Subcutaneous abdominal adipose tissue (tissue), 5 donors: Measurements from ENCODE around the gene ELOVL4.

Source experiments
- H3K27ac ChIP-seq: one replicate; pipeline ENCODE4 v1.7.0; 2013; ENCODE audit warnings: low read depth, mild to moderate bottlenecking, inconsistent platforms, low read length, moderate library complexity
- H3K27me3 ChIP-seq, 5 donors: one replicate each; pipeline ENCODE4 v1.7.0; 2013; ENCODE audit warnings: low read length in 5 of 5, inconsistent platforms in 1 of 5; ENCODE audit not compliant: control insufficient read depth in 5 of 5, insufficient read depth in 4 of 5
- H3K36me3 ChIP-seq, 5 donors: one replicate each; pipeline ENCODE4 v1.7.0; 2013; ENCODE audit warnings: low read length in 5 of 5; ENCODE audit not compliant: control insufficient read depth in 5 of 5, insufficient read depth in 5 of 5
- H3K4me1 ChIP-seq, 5 donors: one replicate each; pipeline ENCODE4 v1.7.0; 2013; ENCODE audit warnings: low read length in 5 of 5, mild to moderate bottlenecking in 3 of 5, moderate library complexity in 1 of 5; ENCODE audit not compliant: control insufficient read depth in 5 of 5, insufficient read depth in 5 of 5
- H3K4me3 ChIP-seq, 5 donors: one replicate each; pipeline ENCODE4 v1.7.0; 2013; ENCODE audit warnings: low read length in 5 of 5, low read depth in 1 of 5
- H3K9ac ChIP-seq, 5 donors: one replicate each; pipeline ENCODE4 v1.7.0; 2013; ENCODE audit warnings: low read length in 5 of 5, mild to moderate bottlenecking in 4 of 5, moderate library complexity in 3 of 5
- H3K9me3 ChIP-seq, 5 donors: one replicate each; pipeline ENCODE4 v1.7.0; 2013; ENCODE audit warnings: low read length in 5 of 5; ENCODE audit not compliant: control insufficient read depth in 5 of 5
- donor health status: healthy.
- donor health status: healthy.
- donor health status: healthy.
- donor health status: healthy.
- donor health status: healthy.

ELOVL4 gene

GRCh38 chr6:79874531-79875134, 72.7 kb downstream of the ELOVL4 start:
- Histone ChIP-seq H3K4me1 (peaks cover 0 to 36% (median 4%) of the 10 kb centered on the region in 5 donors), H3K9me3 (no peaks in the 10 kb centered on the region), H3K36me3 (no peaks in the 10 kb centered on the region), H3K27me3 (no peaks in the 10 kb centered on the region), H3K27ac (no peak overlapping the region), H3K4me3 (no peak overlapping the region), H3K9ac (no peak overlapping the region)

- no peaks in the 10 kb centered on the region for H3K9me3 ChIP-seq
Observed at GRCh38 chr6:79872986-79873385, 74.4 kb downstream of the ELOVL4 start.

GRCh38 chr6:79872303-79872702, 75.0 kb downstream of the ELOVL4 start:
- no peaks in the 10 kb centered on the region for H3K36me3 ChIP-seq
- H3K9me3 ChIP-seq = no peaks in the 10 kb centered on the region
- H3K9ac ChIP-seq = no peak overlapping the region
- H3K27me3 ChIP-seq = no peaks in the 10 kb centered on the region
- no peak overlapping the region for H3K4me3 ChIP-seq
- no peak overlapping the region for H3K27ac ChIP-seq
- peaks cover 0 to 30% (median 7%) of the 10 kb centered on the region in 5 donors for H3K4me1 ChIP-seq

More at GRCh38 chr6:79872986-79873385, 74.4 kb downstream of the ELOVL4 start:
- Histone ChIP-seq H3K36me3 (no peaks in the 10 kb centered on the region), H3K27me3 (no peaks in the 10 kb centered on the region), H3K27ac (no peak overlapping the region), H3K4me3 (no peak overlapping the region), H3K9ac (no peak overlapping the region), H3K4me1 (peaks cover 0 to 35% (median 4%) of the 10 kb centered on the region in 5 donors)

- H3K36me3 ChIP-seq = no peaks in the 10 kb centered on the region
- no peaks in the 10 kb centered on the region for H3K27me3 ChIP-seq
- H3K4me1 ChIP-seq = peaks cover 0 to 15% (median 7%) of the 10 kb centered on the region in 5 donors
- H3K27ac ChIP-seq = no peak overlapping the region
- H3K4me3 ChIP-seq = peak overlapping the region in 4 of 5 donors; percentile 44 to 52 (median 46)
- H3K9me3 ChIP-seq = no peaks in the 10 kb centered on the region
- peak overlapping the region in 1 of 5 donors; percentile 39 for H3K9ac ChIP-seq
Observed at GRCh38 chr6:79869600-79870084, 77.7 kb downstream of the ELOVL4 start.

GRCh38 chr6:79869184-79869583, 78.2 kb downstream of the ELOVL4 start:
- Histone ChIP-seq H3K9ac (no peak overlapping the region), H3K27me3 (no peaks in the 10 kb centered on the region), H3K4me3 (no peak overlapping the region), H3K4me1 (peaks cover 0 to 11% (median 7%) of the 10 kb centered on the region in 5 donors), H3K9me3 (no peaks in the 10 kb centered on the region), H3K36me3 (no peaks in the 10 kb centered on the region), H3K27ac (no peak overlapping the region)

GRCh38 chr6:79868098-79868722, 79.1 kb downstream of the ELOVL4 start:
- Histone ChIP-seq H3K36me3 (no peaks in the 10 kb centered on the region), H3K9ac (no peak overlapping the region), H3K4me3 (peak overlapping the region in 1 of 5 donors; percentile 45), H3K4me1 (peaks cover 0 to 11% (median 7%) of the 10 kb centered on the region in 5 donors), H3K9me3 (no peaks in the 10 kb centered on the region), H3K27ac (no peak overlapping the region), H3K27me3 (no peaks in the 10 kb centered on the region)
